Measurements from ENCODE around the gene GASK1A. TPM values are rescaled to one million over a fixed set of nuclear protein-coding genes. Genes with fewer than 3 reads are reported as not detected.

GASK1A gene
- total RNA-seq, 1 experiment from 2014 or later: 5.4 TPM

DNA sequence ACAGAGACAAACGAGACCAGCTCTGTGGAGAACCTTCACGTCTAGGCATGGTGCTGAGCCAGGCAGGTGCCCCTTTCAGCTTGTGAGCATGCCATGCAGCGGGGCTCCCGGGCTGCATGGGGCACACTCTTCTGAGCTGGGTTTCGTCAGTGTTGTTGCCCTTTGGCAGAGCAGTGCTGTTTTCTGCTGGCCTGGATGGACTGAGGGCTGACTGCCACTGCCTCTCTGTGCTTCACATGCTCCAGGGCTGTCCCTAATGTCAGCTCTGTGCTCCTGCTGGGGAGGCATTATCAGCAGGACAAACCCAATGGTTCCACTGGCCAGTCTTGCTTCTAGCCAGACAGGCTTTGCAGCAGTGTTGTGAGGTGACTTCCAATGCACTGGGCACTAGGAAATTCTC is 9.5 kb downstream of the GASK1A start:
- Histone ChIP-seq H3K79me1 (ENCODE audit: insufficient read depth, low read depth, low read length, poor library complexity, severe bottlenecking) (no peaks in the 10 kb centered on the region), H3K18ac (ENCODE audit: insufficient read length, low read depth, low read length) (no peak overlapping the region), H2BK5ac (ENCODE audit: insufficient read length, low read length) (no peak overlapping the region), H4K5ac (ENCODE audit: insufficient read length, low read depth, low read length) (no peak overlapping the region), H3K9ac (ENCODE audit: extremely low read depth, insufficient read length, low read length) (no peak overlapping the region), H4K20me1 (ENCODE audit: control insufficient read depth, insufficient read depth, insufficient read length) (no peaks in the 10 kb centered on the region), H3K4ac (ENCODE audit: low read depth, low read length) (no peak overlapping the region), H3K56ac (ENCODE audit: insufficient read length, low read depth, low read length) (no peak overlapping the region), H2AFZ (ENCODE audit: low read length) (no peak overlapping the region), H2BK120ac (ENCODE audit: low read depth, low read length, poor library complexity, severe bottlenecking) (no peak overlapping the region), H3K27me3 (ENCODE audit: insufficient read depth, low read length) (no peaks in the 10 kb centered on the region), H3K9me3 (ENCODE audit: control insufficient read depth, low read depth, low read length) (no peaks in the 10 kb centered on the region), H3K4me1 (ENCODE audit: insufficient read depth, low read length) (peaks cover 5% of the 10 kb centered on the region), H3K14ac (ENCODE audit: insufficient read depth, low read length) (peak overlapping the region; percentile 27; the same call in 1 of the 2 replicates), H3K27ac (ENCODE audit: insufficient read length, low read depth, low read length) (no peak overlapping the region), H3K23ac (ENCODE audit: insufficient read length, low read depth, low read length) (no peak overlapping the region), H3K4me2 (ENCODE audit: insufficient read depth, insufficient read length, low read length) (no peak overlapping the region), H3T11ph (ENCODE audit: low read length) (no peak overlapping the region), H2BK12ac (ENCODE audit: insufficient read length, low read depth, low read length) (no peak overlapping the region), H4K8ac (replicated peaks; ENCODE audit: insufficient read length, low read depth, low read length) (no peak overlapping the region), H3K79me2 (ENCODE audit: insufficient read depth, low read length) (no peaks in the 10 kb centered on the region), H3K23me2 (ENCODE audit: insufficient read length, low read depth, low read length, poor library complexity, severe bottlenecking) (no peaks in the 10 kb centered on the region), H2BK15ac (ENCODE audit: low read depth, low read length) (no peak overlapping the region), H4K91ac (ENCODE audit: insufficient read length, low read depth, low read length) (no peak overlapping the region), H2AK5ac (ENCODE audit: insufficient read length, low read length) (no peak overlapping the region), H2BK20ac (ENCODE audit: low read depth, low read length, poor library complexity, severe bottlenecking) (no peak overlapping the region)
- Mint-ChIP-seq H3K27me3 (ENCODE audit: low read depth) (no peaks in the 10 kb centered on the region; the same call in 1 of the 2 replicates), H3K4me3 (no peak overlapping the region), H3K36me3 (ENCODE audit: insufficient read depth in 1 of 3, low read depth in 3 of 3) (peaks cover 0 to 11% (median 4%) of the 10 kb centered on the region in 3 experiments; a peak in 2 of 7 replicates), H3K4me1 (peaks cover 71 to 74% of the 10 kb centered on the region in 2 experiments), H3K9me3 (no peaks in the 10 kb centered on the region; a peak in 1 of 5 replicates), H3K27ac (no peak overlapping the region)
- no CpG with 5 or more reads among the region's 5 CpGs for WGBS (ENCODE audit: extremely low coverage, insufficient read length, low lambda C conversion rate)
- DNase-seq: no peak
- TF ChIP-seq, protein P1, sequence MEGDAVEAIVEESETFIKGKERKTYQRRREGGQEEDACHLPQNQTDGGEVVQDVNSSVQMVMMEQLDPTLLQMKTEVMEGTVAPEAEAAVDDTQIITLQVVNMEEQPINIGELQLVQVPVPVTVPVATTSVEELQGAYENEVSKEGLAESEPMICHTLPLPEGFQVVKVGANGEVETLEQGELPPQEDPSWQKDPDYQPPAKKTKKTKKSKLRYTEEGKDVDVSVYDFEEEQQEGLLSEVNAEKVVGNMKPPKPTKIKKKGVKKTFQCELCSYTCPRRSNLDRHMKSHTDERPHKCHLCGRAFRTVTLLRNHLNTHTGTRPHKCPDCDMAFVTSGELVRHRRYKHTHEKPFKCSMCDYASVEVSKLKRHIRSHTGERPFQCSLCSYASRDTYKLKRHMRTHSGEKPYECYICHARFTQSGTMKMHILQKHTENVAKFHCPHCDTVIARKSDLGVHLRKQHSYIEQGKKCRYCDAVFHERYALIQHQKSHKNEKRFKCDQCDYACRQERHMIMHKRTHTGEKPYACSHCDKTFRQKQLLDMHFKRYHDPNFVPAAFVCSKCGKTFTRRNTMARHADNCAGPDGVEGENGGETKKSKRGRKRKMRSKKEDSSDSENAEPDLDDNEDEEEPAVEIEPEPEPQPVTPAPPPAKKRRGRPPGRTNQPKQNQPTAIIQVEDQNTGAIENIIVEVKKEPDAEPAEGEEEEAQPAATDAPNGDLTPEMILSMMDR (conservative IDR thresholded peaks at IDR 0.05): no peak

Data from H9 (cell line).